Prostate gland (tissue), 2 donors: ENCODE results near the gene NAALADL2. TPM values are rescaled to one million over a fixed set of nuclear protein-coding genes. Genes with fewer than 3 reads are reported as not detected.

Source experiments
- DNase-seq: peaks from one replicate; pipeline ENCODE4 v3.0.0-alpha.2; 2019; ENCODE audit warnings: low spot score
- H3K27ac ChIP-seq, 2 donors: fragments of 200-600 bp; sonication (generic); 2 replicates each; pipeline ENCODE4 v1.5.1; 2017 to 2019
- H3K27me3 ChIP-seq: fragments of 200-600 bp; sonication (generic); replicated peaks from 2 replicates; pipeline ENCODE4 v1.5.1; 2019; ENCODE audit not compliant: insufficient read depth
- H3K36me3 ChIP-seq, 2 donors: fragments of 200-600 bp; sonication (generic); 1 replicate in 1 of 2; 2 replicates in 1 of 2; pipeline versions ENCODE4 v1.5.1 to v1.8.1; 2017 to 2019
- H3K4me1 ChIP-seq: fragments of 200-600 bp; sonication (generic); replicated peaks from 2 replicates; pipeline ENCODE4 v1.5.1; 2019
- H3K4me3 ChIP-seq, 2 donors: fragments of 200-600 bp; sonication (generic); 2 replicates each; pipeline ENCODE4 v1.5.1; 2017 to 2019
- H3K9me3 ChIP-seq: fragments of 200-600 bp; sonication (generic); 2 replicates; pipeline ENCODE4 v1.5.1; 2017
- POLR2A ChIP-seq: fragments of 450-650 bp; IDR thresholded peaks from one replicate; pipeline ENCODE4 v1.6.1; 2016; ENCODE audit warnings: antibody characterized with exemption, mild to moderate bottlenecking
- POLR2AphosphoS5 ChIP-seq: sonication (generic); formaldehyde crosslinking; IDR thresholded peaks from one replicate; pipeline ENCODE4 v1.6.1; 2017; ENCODE audit warnings: antibody characterized with exemption
- WGBS: methylation state at CpG from one replicate; pipeline ENCODE4 v1.1.5; 2018; 5-methylcytosine and 5-hydroxymethylcytosine counted together
- intact Hi-C: fragments of 100-400 bp; cut with DNase I; formaldehyde crosslinking; loops from one replicate; pipeline ENCODE4 v1.14.2; 2022
- total RNA-seq, 2 donors: library from RNA; depleted of rRNA; stranded (reverse); fragments of >200 nt; gene quantifications; one replicate each; pipeline ENCODE4 v1.1.0, GENCODE V29; 2016
- TF ChIP-seq, protein P1 (sequence below), 4 experiments: fragments of 200-600 bp in 2 of 4; fragments of 450-650 bp in 2 of 4; sonication (generic) in 2 of 4; IDR thresholded peaks; 1 replicate in 3 of 4; 2 replicates in 1 of 4; pipeline ENCODE4 v1.5.1; 2016 to 2019; ENCODE audit warnings: antibody characterized with exemption in 4 of 4, mild to moderate bottlenecking in 2 of 4, moderate library complexity in 2 of 4

Gene NAALADL2
- total RNA-seq, 2 donors from 2014 or later = 12.2 to 20.2 TPM

DNA sequence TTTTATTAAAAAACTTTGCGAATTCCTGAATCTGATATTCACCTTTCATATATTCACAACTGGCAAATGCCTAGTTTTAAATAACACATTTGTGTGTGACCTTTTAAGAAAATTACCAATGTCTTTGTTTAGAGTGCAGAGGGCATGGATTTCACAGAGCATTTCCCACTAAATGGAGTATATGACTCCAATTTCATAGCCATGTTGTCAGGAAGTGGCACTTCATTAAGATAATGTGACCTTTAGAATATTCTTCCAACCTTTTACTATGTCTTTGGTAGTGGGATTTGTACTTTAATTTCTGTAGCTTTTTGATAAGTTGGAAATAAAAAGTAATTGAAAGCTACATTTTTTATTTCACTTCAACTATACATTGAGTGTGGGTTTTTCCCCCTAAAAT, 188.7 kb downstream of the NAALADL2 start:
- Histone ChIP-seq H3K4me3 (no peak overlapping the region), H3K36me3 (no peaks in the 10 kb centered on the region), H3K9me3 (no peaks in the 10 kb centered on the region), H3K27me3 (no peaks in the 10 kb centered on the region), H3K4me1 (no peaks in the 10 kb centered on the region), H3K27ac (no peak overlapping the region)
- 98% methylated on average over 1 of the region's 1 CpG for WGBS
- no peak for DNase-seq
- TF ChIP-seq, protein P1, sequence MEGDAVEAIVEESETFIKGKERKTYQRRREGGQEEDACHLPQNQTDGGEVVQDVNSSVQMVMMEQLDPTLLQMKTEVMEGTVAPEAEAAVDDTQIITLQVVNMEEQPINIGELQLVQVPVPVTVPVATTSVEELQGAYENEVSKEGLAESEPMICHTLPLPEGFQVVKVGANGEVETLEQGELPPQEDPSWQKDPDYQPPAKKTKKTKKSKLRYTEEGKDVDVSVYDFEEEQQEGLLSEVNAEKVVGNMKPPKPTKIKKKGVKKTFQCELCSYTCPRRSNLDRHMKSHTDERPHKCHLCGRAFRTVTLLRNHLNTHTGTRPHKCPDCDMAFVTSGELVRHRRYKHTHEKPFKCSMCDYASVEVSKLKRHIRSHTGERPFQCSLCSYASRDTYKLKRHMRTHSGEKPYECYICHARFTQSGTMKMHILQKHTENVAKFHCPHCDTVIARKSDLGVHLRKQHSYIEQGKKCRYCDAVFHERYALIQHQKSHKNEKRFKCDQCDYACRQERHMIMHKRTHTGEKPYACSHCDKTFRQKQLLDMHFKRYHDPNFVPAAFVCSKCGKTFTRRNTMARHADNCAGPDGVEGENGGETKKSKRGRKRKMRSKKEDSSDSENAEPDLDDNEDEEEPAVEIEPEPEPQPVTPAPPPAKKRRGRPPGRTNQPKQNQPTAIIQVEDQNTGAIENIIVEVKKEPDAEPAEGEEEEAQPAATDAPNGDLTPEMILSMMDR (IDR thresholded peaks at IDR 0.05) = no peak
- TF ChIP-seq POLR2A = no peak
- TF ChIP-seq POLR2AphosphoS5 = no peak
- intact Hi-C loops = no loop called here

DNA sequence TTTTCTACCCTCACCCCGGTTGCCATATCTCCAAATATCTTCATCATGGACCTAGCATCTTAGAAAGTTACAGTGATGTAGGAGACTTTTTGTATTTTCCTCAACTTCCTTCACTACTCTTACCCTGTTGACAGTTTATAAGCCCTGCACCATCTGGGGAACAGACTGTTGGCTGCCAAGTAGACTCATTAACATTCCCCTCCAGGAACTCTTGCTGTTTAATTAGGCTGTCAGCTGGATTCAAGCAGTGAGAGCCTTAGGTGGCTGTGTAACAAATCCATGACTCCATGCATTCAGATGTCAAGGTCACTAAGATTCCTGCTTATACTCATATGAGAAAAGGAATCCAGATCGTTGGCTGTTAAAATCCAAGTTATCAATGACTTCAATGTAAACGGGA, 198.3 kb downstream of the NAALADL2 start:
- intact Hi-C loops = no loop called here
- Histone ChIP-seq H3K4me3 (no peak overlapping the region), H3K27me3 (no peaks in the 10 kb centered on the region), H3K9me3 (no peaks in the 10 kb centered on the region), H3K4me1 (no peaks in the 10 kb centered on the region), H3K36me3 (no peaks in the 10 kb centered on the region), H3K27ac (no peak overlapping the region)
- no peak for DNase-seq
- 90% methylated on average over 3 of the region's 3 CpGs for WGBS
- TF ChIP-seq POLR2AphosphoS5 (no peak), POLR2A (no peak)
- TF ChIP-seq, protein P1 (IDR thresholded peaks at IDR 0.05) = no peak

DNA sequence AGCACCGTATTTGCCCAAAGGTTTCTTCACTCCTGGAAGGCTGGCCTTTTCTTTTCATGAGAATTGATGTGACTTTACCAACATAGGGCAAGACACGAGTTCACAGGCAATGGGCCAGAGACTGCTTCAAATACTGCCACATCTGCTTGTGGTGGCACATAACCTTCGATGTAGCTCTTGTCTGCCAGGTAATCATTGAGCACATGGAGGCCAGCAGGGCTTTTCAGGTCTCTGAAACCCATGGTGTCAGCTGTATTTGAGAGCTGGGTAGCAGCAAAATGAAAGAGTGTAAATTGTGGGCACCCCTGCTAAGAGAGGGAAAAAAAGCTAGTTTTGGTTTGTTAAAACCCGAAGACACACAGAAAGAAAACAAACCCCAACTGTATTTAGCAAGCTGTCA, 200.7 kb downstream of the NAALADL2 start:
- Histone ChIP-seq H3K4me3 (no peak overlapping the region), H3K27me3 (no peaks in the 10 kb centered on the region), H3K4me1 (no peaks in the 10 kb centered on the region), H3K27ac (no peak overlapping the region), H3K9me3 (no peaks in the 10 kb centered on the region), H3K36me3 (no peaks in the 10 kb centered on the region)
- TF ChIP-seq POLR2AphosphoS5 (no peak), POLR2A (no peak)
- TF ChIP-seq, protein P1 (IDR thresholded peaks at IDR 0.05) = no peak
- no peak for DNase-seq
- intact Hi-C loops = no loop called here
- 91% methylated on average over 4 of the region's 4 CpGs for WGBS

DNA sequence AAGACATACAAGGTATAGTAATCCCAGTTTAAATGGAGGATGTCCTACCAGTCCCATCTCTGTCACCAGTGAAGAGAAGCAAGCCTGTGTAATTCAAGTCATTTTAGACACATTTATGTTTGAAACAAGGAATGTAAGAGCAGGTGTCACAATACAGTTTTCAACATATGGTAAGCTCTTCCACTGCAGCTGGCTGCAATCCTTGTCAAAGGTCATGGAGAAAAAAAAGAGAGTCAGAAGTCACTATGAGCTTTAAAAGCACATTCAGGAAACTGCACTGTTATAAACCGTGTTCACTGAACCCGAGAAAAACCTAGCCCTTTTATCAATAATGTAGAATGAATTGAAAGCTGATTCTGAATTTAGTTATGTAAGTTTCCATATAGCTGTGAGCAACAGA, 206.4 kb downstream of the NAALADL2 start:
- intact Hi-C loops = no loop called here
- WGBS = 84% methylated on average over 2 of the region's 2 CpGs
- H3K27ac ChIP-seq = no peak overlapping the region
- no peaks in the 10 kb centered on the region for H3K27me3 ChIP-seq
- H3K36me3 ChIP-seq = no peaks in the 10 kb centered on the region
- no peaks in the 10 kb centered on the region for H3K9me3 ChIP-seq
- TF ChIP-seq, protein P1 (IDR thresholded peaks at IDR 0.05) = no peak
- TF ChIP-seq POLR2A = no peak
- no peak for TF ChIP-seq POLR2AphosphoS5
- no peak overlapping the region for H3K4me3 ChIP-seq
- no peaks in the 10 kb centered on the region for H3K4me1 ChIP-seq
- no peak for DNase-seq

DNA sequence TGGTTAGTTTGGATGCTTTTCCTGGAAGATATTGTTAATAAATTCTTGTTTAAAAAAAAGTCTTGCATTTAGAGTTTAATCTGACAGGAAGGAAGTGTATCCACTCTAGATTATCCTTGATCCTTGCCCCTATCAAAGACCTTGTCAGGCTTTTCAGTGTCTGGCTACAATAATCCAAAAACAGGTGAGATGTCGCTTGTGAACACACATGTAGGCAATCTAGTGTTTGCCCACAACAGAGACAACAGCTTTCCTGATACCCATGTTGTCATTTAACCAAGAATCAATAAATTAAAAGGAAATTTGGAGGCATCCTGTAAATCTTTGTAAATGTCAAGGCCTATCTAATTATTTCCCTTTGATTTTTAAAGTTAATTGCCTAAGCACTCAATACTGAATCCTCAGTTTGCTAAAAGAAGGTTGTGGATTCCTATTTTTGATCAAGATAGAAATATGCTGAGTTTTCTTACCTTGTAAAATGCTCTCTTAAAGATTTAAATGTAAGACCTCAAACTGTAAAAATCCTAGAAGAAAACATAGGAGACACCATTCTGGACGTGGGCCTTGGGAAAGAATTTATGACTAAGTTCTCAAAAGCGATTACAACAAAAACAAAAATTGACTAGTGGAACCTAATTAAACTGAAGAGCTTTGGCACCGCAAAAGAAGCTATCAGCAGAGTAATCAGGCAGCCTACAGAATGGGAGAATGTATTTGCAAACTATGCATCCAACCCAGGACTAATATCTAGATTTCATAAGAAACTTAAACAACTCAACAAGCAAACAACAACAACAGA, 207.7 kb downstream of the NAALADL2 start:
- Histone ChIP-seq H3K36me3 (no peaks in the 10 kb centered on the region), H3K27ac (no peak overlapping the region), H3K9me3 (no peaks in the 10 kb centered on the region), H3K27me3 (no peaks in the 10 kb centered on the region), H3K4me1 (no peaks in the 10 kb centered on the region), H3K4me3 (no peak overlapping the region)
- no peak for TF ChIP-seq POLR2A
- TF ChIP-seq, protein P1 (IDR thresholded peaks at IDR 0.05) = no peak
- TF ChIP-seq POLR2AphosphoS5 = no peak
- DNase-seq = no peak
- WGBS = 63% methylated on average over 4 of the region's 4 CpGs
- intact Hi-C loops = no loop called here
